NCI-H1436 treated with DMSO at 0.1 percent for 48 hours (cell line): ENCODE measurements around the gene OR6V1.
"Not testable (repeated sequence)": the region's sequence is repeated elsewhere in the genome, so short reads cannot be mapped to it uniquely, and the experiment has no call there.

Experiments used
- DNase-seq: peaks from one replicate; lab custom pipeline; 2025; lab: John Stamatoyannopoulos, UW

OR6V1 gene

GRCh38 chr7:143042790-143043271 is 9.3 kb upstream of the OR6V1 start:
- DNase-seq, result no peak

GRCh38 chr7:143043391-143043790 is 8.8 kb upstream of the OR6V1 start:
- DNase-seq, result no peak

- DNase-seq, result no peak
These were observed 5.7 kb upstream of the OR6V1 start for GRCh38 chr7:143046426-143046851.

GRCh38 chr7:143047326-143047725 is 4.8 kb upstream of the OR6V1 start:
- DNase-seq, result no peak

GRCh38 chr7:143048827-143049226 is 3.3 kb upstream of the OR6V1 start:
- DNase-seq, result no peak

- DNase-seq, result no peak
These were observed 2.8 kb upstream of the OR6V1 start for GRCh38 chr7:143049362-143049761.

- no peak for DNase-seq
These were observed 1.2 kb upstream of the OR6V1 start for GRCh38 chr7:143050931-143051330.

GRCh38 chr7:143054621-143055020 is 2.5 kb downstream of the OR6V1 start:
- no peak for DNase-seq

GRCh38 chr7:143055754-143056153 is 3.6 kb downstream of the OR6V1 start:
- no peak for DNase-seq

GRCh38 chr7:143063741-143064140 is 11.6 kb downstream of the OR6V1 start:
- no peak for DNase-seq

- no peak for DNase-seq
These were observed 16.3 kb downstream of the OR6V1 start for GRCh38 chr7:143068446-143068845.

- no peak for DNase-seq
These were observed 17.9 kb downstream of the OR6V1 start for GRCh38 chr7:143069912-143070500.

GRCh38 chr7:143073556-143073955 is 21.4 kb downstream of the OR6V1 start:
- no peak for DNase-seq

- no peak for DNase-seq
These were observed 22.0 kb downstream of the OR6V1 start for GRCh38 chr7:143074141-143074540.

- DNase-seq, result no peak
These were observed 33.0 kb downstream of the OR6V1 start for GRCh38 chr7:143085109-143085508.

- not testable (repeated sequence) for DNase-seq
These were observed 33.5 kb downstream of the OR6V1 start for GRCh38 chr7:143085610-143086009.

GRCh38 chr7:143088549-143089231 is 36.5 kb downstream of the OR6V1 start:
- DNase-seq, result not testable (repeated sequence)

- no peak for DNase-seq
These were observed 44.0 kb downstream of the OR6V1 start for GRCh38 chr7:143096146-143096545.

GRCh38 chr7:143099579-143099978 is 47.4 kb downstream of the OR6V1 start:
- DNase-seq, result not testable (repeated sequence)
